ENCODE data around the gene TTYH1. TPM values are rescaled to one million over a fixed set of nuclear protein-coding genes. Genes with fewer than 3 reads are reported as not detected.
"Not testable (repeated sequence)": the region's sequence is repeated elsewhere in the genome, so short reads cannot be mapped to it uniquely, and the experiment has no call there.

Gene TTYH1
- not detected in 2 replicates for total RNA-seq

- no peak for DNase-seq (ENCODE audit: extremely low read depth, low read depth, low spot score)
Observed at GRCh38 chr19:54415208-54415900, at the start of gene TTYH1. TTYH1 (plus strand) TSS chr19:54415464; CDS start chr19:54415553, 89 bp downstream.

DNA sequence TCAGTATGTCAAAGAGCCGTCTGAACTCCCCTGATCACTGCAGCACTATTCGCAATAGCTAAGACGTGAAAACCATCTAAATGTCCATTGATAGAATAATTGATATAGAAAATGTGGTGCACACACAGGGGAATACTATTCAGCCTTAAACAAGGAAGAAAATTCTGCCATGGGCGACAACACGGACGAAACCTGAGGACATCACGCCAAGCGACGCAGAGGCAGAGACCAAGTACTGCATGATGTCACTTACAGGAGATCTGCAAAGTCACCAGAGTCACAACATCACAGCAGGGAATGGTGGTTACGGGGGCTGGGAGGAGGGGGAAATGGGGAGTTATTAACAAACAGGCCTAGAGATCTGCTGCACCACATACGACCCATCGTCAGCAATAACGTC is 49.5 kb upstream of the TTYH1 start:
- DNase-seq (ENCODE audit: extremely low read depth, low read depth, low spot score) = not testable (repeated sequence)

DNA sequence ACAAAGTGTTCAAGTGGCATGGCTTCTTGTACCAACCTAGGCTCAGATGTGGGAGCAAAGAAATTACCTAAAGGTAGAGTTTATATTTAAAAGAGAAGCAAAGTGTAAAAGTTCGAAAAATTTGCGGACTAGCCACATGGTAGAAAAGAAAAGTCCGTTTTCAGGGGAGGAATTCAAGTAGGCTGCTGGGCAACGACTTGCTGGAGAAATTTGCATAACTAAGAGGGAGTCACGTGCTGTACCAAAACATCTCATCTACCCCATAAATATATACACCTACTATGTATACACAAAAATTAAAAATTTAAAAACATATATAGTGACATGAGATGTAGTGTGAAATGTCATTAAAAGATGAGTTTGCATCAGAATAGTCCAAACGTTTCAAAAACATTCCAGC is 48.5 kb upstream of the TTYH1 start:
- no peak for DNase-seq (ENCODE audit: extremely low read depth, low read depth, low spot score)

DNA sequence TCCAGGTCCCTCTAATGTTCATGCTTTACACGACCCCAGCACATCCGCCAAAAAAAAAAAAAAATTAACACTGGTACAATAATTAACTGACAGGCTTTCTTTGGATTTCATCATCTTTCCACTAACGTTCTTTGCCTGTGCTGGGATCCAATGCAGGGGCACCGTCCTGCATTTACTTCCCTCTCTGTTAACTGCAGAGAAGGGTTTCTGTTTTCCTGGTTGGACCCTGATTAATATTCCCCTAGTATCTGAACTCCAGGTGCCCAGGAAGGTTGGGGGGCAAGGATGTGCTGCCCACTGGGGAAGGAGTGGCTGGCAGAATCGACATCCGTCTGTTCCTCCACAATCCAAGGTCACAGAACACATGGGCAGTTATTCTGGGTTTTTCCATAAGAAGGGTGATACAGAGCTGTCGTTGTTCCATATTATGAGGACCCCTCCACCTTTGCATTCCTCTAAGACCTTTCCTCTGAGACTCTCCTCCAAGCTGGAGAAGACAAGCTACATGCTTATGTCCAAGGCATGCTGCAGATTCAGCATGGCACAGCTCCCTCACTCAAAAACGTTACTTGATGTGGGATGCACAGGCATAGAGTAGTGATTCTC is 46.1 kb upstream of the TTYH1 start:
- DNase-seq (ENCODE audit: extremely low read depth, low read depth, low spot score) = no peak

DNA sequence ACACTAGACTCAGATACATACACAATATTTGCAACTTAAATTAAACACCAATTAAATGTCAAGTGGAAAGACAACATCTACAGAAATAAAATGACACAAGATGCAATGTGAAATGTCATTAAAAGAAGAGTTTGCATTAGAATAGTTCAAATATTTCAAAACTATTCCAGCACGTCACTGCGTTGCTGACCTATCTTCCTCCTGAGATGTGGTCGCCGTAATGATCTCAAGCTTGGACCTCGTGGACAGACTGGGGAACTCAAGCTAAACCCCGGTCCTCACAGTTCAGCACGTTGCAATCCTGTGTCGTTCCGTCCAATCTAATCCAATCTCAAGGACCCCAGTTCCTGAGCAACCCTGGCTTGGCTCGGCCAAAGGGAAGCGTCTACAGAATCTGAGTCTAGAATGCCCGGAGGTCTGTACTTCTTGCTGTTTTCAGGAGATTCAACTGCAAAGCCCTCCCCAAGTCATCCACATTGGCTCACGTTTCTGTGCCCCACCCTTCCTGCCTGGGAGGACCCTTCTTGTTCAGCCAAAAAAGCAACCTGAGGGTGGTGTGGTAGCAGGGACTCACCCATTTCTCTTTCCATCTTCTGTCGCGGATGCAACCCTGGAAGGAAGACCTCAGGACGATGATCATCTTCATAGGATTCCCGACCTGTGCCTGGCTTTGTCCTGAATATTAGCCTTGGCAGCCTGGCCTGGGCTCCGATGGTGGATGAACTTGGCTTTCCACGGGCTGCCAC is 45.4 kb upstream of the TTYH1 start:
- DNase-seq (ENCODE audit: extremely low read depth, low read depth, low spot score) = not testable (repeated sequence)

DNA sequence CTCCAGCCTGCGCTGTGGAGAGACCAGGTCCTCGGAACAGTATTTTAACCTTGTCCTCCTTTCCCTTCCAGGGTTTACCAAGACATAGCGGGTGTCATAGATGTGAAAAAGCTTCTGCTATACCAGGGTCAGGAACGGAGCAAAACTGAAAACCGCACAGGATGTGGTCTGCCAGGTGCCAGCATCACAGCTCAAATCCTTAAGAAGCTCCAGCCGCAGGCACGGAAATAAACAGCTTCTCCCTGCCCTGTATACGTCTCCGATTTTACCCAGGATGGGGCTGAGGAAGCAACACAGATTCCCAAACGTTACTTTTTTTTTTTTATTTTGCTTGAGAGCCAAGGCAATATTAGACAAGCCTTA is 44.8 kb upstream of the TTYH1 start:
- DNase-seq (ENCODE audit: extremely low read depth, low read depth, low spot score) = not testable (repeated sequence)

DNA sequence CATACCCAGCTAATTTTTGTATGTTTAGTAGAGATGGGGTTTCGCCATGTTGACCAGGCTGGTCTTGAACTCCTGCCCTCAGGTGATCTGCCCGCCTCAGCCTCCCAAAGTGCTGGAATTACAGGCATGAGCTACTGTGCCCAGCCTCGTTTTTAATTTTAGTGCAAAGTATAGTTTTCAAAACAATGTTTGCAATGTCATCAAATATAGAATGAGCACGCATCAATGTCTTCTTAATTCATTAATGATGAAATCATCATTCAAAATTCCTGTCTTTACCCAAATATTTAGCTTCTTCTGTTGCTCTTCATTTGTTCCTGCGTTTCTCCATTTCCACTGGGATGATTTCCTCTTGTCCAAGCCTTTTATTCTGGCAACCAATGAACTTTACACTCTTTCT is 43.8 kb upstream of the TTYH1 start:
- DNase-seq (ENCODE audit: extremely low read depth, low read depth, low spot score) = not testable (repeated sequence)

- DNase-seq (ENCODE audit: extremely low read depth, low read depth, low spot score) = no peak
Observed at GRCh38 chr19:54373781-54374631, 41.3 kb upstream of the TTYH1 start.

- DNase-seq (ENCODE audit: extremely low read depth, low read depth, low spot score) = not testable (repeated sequence)
Observed at GRCh38 chr19:54375181-54375938, 39.9 kb upstream of the TTYH1 start.

DNA sequence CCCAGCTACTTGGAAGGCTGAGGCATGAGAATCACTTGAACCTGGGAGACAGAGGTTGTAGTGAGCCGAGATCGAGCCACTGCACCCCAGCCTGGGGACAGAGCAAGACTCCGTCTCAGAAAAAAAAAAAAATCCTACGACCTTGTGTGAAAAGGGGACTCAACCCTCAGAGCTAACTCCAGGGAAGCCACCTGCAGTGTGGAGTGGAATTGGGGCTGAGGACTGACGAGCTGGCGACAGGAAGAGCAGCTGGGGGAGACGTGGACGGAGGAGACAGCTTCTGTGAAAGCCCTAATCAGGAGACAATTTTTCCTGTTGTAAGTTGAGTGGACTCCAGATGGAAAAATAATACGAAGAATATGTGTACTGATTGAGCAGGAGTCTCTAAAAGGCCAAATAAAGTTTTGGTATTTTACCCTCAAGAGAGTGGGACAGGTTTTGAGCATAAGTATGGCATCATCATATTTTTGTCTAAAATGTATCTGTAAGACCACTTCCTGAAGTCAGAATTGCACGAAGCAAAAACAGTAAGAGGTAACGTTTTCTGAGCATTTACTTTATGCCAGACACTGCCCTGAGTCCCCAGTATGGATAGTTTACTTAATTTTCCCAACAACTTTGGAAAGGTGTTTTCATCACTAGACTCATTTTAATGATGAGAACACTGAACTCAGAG is 38.5 kb upstream of the TTYH1 start:
- no peak for DNase-seq (ENCODE audit: extremely low read depth, low read depth, low spot score)

GRCh38 chr19:54379187-54379678 is 36.0 kb upstream of the TTYH1 start:
- DNase-seq (ENCODE audit: extremely low read depth, low read depth, low spot score) = no peak

GRCh38 chr19:54380897-54381296 is 34.4 kb upstream of the TTYH1 start:
- no peak for DNase-seq (ENCODE audit: extremely low read depth, low read depth, low spot score)

DNA sequence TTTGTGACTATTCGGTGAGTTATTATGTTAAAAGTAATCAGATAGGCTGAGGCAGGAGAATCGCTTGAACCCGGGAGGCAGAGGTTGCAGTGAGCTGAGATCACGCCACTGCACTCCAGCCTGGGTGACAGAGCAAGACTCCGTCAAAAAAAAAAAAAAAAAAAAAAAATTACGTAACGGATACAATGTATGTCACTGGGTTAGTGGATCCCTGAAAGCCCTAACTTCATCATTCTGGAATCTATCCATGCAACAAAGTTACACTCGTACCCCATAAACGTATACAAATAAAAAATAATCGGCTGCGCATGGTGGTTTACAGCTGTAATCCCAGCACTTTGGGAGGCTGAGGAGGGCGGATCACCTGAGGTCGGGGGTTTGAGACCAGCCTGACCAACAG is 33.2 kb upstream of the TTYH1 start:
- DNase-seq (ENCODE audit: extremely low read depth, low read depth, low spot score) = not testable (repeated sequence)

GRCh38 chr19:54383330-54383729 is 31.9 kb upstream of the TTYH1 start:
- no peak for DNase-seq (ENCODE audit: extremely low read depth, low read depth, low spot score)

DNA sequence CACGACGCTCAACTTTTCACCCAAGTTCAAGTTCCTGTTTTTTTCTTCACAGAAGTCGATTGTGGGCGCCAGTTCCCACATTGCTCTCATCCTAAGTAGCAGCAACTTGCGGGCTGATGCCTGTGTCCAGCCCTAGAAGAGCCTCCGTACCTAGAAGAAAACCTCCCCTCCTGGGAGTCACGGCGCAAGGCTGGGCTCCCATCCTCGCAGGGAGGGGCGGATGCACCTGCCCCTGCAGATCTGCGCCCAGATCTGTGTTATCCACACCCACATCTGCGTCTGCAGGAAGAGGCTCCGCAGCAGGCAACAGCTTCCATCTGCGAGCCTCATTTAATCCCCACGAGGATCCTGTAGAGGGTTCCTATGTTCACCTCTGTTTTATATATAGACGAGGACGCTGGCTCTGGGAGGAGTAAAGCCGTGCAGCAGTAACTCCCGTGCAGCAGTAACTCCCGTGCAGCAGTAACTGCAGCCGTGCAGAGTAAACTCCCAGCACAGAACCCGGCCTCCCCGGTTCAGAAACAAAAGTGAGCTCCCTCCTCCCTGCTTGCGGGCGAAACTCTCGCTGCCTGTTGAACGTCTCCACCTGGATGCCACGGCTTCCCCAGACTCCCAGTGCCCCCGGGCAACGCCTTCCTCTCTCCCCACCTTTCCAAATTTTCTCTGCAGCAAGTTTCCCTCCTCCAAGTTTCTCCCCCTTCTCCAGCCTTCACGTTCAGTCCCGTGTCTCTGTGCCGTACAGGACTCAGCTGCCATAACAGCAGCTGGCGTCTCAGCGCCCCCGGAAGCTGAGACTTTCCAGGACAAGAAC is 27.1 kb upstream of the TTYH1 start:
- no peak for DNase-seq (ENCODE audit: extremely low read depth, low read depth, low spot score)

DNA sequence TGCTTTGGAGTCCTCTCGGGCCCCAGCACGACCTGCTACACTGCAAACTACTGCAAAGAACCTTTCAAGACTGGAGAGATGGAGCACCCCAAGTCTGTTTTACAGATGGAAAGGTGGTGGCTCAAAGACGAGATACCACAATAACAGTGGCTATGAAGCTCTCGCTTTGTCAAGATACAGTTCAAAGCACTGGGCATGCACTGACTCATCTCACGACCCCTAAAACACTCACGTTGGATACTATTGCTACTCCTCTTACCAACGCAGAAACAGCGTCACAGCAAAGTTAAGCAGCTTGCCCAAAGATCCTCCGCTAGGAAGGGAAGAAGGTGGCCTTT is 26.5 kb upstream of the TTYH1 start:
- DNase-seq (ENCODE audit: extremely low read depth, low read depth, low spot score) = no peak

- DNase-seq (ENCODE audit: extremely low read depth, low read depth, low spot score) = no peak
Observed at GRCh38 chr19:54389553-54389952, 25.7 kb upstream of the TTYH1 start.

DNA sequence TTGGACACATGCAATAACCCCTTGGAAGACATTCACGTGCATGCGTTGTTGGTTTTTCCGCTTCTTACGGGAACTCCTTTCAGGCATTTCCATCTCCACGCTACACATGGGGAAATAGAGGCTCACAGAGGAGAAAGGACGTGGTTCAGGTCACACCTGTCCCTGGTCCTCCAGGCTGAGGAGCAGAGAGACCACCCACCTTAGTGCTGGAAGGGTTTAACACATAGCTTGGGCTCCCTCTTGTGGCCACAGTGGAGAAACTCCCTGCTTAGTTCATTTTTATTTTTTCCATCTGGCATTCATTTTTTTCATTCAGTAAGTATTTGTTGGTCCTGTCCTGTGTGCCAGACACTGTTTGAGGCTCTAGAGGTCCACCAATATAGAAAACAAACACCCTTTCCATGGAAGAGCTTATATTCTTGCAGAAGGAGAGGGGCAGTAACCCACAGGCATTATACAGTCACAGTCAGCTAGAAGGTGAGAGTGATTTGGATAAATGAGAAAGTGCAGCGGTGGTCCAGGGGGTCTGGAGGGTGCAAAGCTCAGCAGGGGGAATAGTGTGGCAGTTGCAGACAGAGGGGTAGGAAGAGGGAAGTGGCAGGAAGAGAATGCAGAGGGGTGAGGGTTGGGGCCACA is 24.2 kb upstream of the TTYH1 start:
- DNase-seq (ENCODE audit: extremely low read depth, low read depth, low spot score) = peak; percentile 36
